ENCODE results near the gene TMEM272. TPM values are rescaled to one million over a fixed set of nuclear protein-coding genes. Genes with fewer than 3 reads are reported as not detected.

TMEM272 gene
- total and polyA plus RNA-seq, 2 of the 13 experiments (the other 11 are each of a cell fraction or from before 2014, with no cell fraction given), result 0.37 to 0.62 TPM

GRCh38 chr13:51874651-51875050 is 29.7 kb upstream of the TMEM272 start (continued):
- TF ChIP-seq HBP1 (CRISPR knock-in tag; IDR thresholded peaks at IDR 0.05; ENCODE audit: low read depth) (no peak), PHF20 (CRISPR knock-in tag; IDR thresholded peaks at IDR 0.05) (no peak), ZNF772 (CRISPR knock-in tag; IDR thresholded peaks at IDR 0.05) (no peak), GFI1 (CRISPR knock-in tag; IDR thresholded peaks at IDR 0.05; ENCODE audit: borderline replicate concordance) (no peak), MYC (CRISPR knock-in tag; IDR thresholded peaks at IDR 0.05; ENCODE audit: borderline replicate concordance) (no peak), ZNF264 (CRISPR knock-in tag; IDR thresholded peaks at IDR 0.05) (no peak), TFE3 (CRISPR knock-in tag; IDR thresholded peaks at IDR 0.05) (no peak)

- Histone ChIP-seq H3K4me3 (replicated peaks in 1 of 3; ENCODE audit: insufficient read depth in 1 of 3, low read depth in 2 of 3, low read length in 3 of 3) (no peak overlapping the region), H2AFZ (ENCODE audit: low read length) (no peak overlapping the region), H3K4me2 (ENCODE audit: low read depth, low read length) (no peak overlapping the region), H3K27me3 (ENCODE audit: control insufficient read depth in 1 of 2, insufficient read depth in 2 of 2, low read length in 2 of 2) (no peaks in the 10 kb centered on the region), H4K20me1 (ENCODE audit: insufficient read depth, low read length) (no peaks in the 10 kb centered on the region), H3K9me3 (ENCODE audit: low read length) (no peaks in the 10 kb centered on the region), H3K27ac (ENCODE audit: extremely low read length, insufficient read depth, low read length) (no peak overlapping the region), H3K36me3 (replicated peaks in 1 of 2; ENCODE audit: control insufficient read depth in 1 of 2, insufficient read depth in 2 of 2, low read length in 2 of 2) (no peaks in the 10 kb centered on the region), H3K9ac (ENCODE audit: insufficient read depth, low read depth, low read length) (no peak overlapping the region), H3K4me1 (ENCODE audit: insufficient read depth, low read length) (peaks cover under 1% of the 10 kb centered on the region; the same call in 1 of the 2 replicates), H3K79me2 (ENCODE audit: insufficient read depth, low read length) (no peaks in the 10 kb centered on the region)
- in situ Hi-C loops (cut with HindIII; ENCODE audit: extremely low pct_ligation_motif_present, low pct_unique_long_range_greater_than_20kb) (no loop called here), intact Hi-C loops (cut with micrococcal nuclease; ENCODE audit: unreplicated experiment) (no loop called here)
- no peak for FAIRE-seq
- WGBS (ENCODE audit: low lambda C conversion rate), result 86% methylated on average over 1 of the region's 1 CpG
- POLR2A ChIA-PET, result no interaction called here
- no peak for DNase-seq (ENCODE audit: low spot score)
- CTCF ChIA-PET (ENCODE audit: low intra/inter-chr PET ratio, low total read pairs), result no interaction called here
- no TSS peak for BruUV-seq (replicated peaks)
- TF ChIP-seq RFX5 (IDR thresholded peaks at IDR 0.05; ENCODE audit: low read depth, low read length) (no peak), CENPX (CRISPR knock-in tag; IDR thresholded peaks at IDR 0.05) (no peak), PRPF4 (IDR thresholded peaks at IDR 0.05; ENCODE audit: low read depth, low read length, poor library complexity, severe bottlenecking) (no peak), SMARCE1 (IDR thresholded peaks at IDR 0.05; ENCODE audit: borderline replicate concordance) (no peak)
- ATAC-seq, result no peak
These were observed 28.9 kb upstream of the TMEM272 start for GRCh38 chr13:51873837-51874236.

Data from HepG2 (cell line).